GM19035 (cell line): Measurements from ENCODE around the gene HMGXB3.
A peak's percentile ranks its signal among the peaks of the same experiment; 100 is the strongest.

Experiments used
- ATAC-seq: cut with Tn5 transposase; IDR thresholded peaks from one replicate; pipeline ENCODE4 v1.9.1; 2021; ENCODE audit not compliant: unreplicated experiment

HMGXB3 gene

GRCh38 chr5:150067405-150067960, 66.9 kb downstream of the HMGXB3 start:
- ATAC-seq, result no peak

GRCh38 chr5:150068071-150068470, 67.5 kb downstream of the HMGXB3 start:
- no peak for ATAC-seq

GRCh38 chr5:150068472-150068871, 67.9 kb downstream of the HMGXB3 start:
- no peak for ATAC-seq

- no peak for ATAC-seq
Observed at GRCh38 chr5:150068961-150069645, 68.6 kb downstream of the HMGXB3 start.

- ATAC-seq, result no peak
Observed at GRCh38 chr5:150069672-150070627, 69.4 kb downstream of the HMGXB3 start.

- ATAC-seq, result no peak
Observed at GRCh38 chr5:150070821-150071220, 70.3 kb downstream of the HMGXB3 start.

GRCh38 chr5:150073086-150073625, 72.6 kb downstream of the HMGXB3 start:
- no peak for ATAC-seq

- no peak for ATAC-seq
Observed at GRCh38 chr5:150073677-150074076, 73.1 kb downstream of the HMGXB3 start.

- ATAC-seq, result no peak
Observed at GRCh38 chr5:150075233-150075632, 74.7 kb downstream of the HMGXB3 start.

- no peak for ATAC-seq
Observed at GRCh38 chr5:150075806-150076205, 75.3 kb downstream of the HMGXB3 start.

- no peak for ATAC-seq
Observed at GRCh38 chr5:150077060-150077459, 76.5 kb downstream of the HMGXB3 start.

- no peak for ATAC-seq
Observed at GRCh38 chr5:150077996-150078801, 77.7 kb downstream of the HMGXB3 start.

- no peak for ATAC-seq
Observed at GRCh38 chr5:150078802-150079689, 78.5 kb downstream of the HMGXB3 start.

GRCh38 chr5:150079909-150080461, 79.4 kb downstream of the HMGXB3 start:
- no peak for ATAC-seq

- ATAC-seq, result no peak
Observed at GRCh38 chr5:150080696-150081435, 80.3 kb downstream of the HMGXB3 start.

GRCh38 chr5:150081541-150082283, 81.2 kb downstream of the HMGXB3 start:
- peak; percentile 82 for ATAC-seq

GRCh38 chr5:150082374-150082773, 81.8 kb downstream of the HMGXB3 start:
- ATAC-seq, result no peak

- ATAC-seq, result no peak
Observed at GRCh38 chr5:150082889-150083288, 82.3 kb downstream of the HMGXB3 start.
